ENCODE data around the gene BORCS6. TPM values are rescaled to one million over a fixed set of nuclear protein-coding genes. Genes with fewer than 3 reads are reported as not detected.

The BORCS6 gene
- total and polyA plus RNA-seq, 9 of the 15 experiments (the other 6 are each of a cell fraction or from before 2014, with no cell fraction given): 0.01 to 7.4 (median 2.3) TPM

GRCh38 chr17:8173056-8173870 is 16.7 kb downstream of the BORCS6 start (continued):
- TF ChIP-seq, protein P1, sequence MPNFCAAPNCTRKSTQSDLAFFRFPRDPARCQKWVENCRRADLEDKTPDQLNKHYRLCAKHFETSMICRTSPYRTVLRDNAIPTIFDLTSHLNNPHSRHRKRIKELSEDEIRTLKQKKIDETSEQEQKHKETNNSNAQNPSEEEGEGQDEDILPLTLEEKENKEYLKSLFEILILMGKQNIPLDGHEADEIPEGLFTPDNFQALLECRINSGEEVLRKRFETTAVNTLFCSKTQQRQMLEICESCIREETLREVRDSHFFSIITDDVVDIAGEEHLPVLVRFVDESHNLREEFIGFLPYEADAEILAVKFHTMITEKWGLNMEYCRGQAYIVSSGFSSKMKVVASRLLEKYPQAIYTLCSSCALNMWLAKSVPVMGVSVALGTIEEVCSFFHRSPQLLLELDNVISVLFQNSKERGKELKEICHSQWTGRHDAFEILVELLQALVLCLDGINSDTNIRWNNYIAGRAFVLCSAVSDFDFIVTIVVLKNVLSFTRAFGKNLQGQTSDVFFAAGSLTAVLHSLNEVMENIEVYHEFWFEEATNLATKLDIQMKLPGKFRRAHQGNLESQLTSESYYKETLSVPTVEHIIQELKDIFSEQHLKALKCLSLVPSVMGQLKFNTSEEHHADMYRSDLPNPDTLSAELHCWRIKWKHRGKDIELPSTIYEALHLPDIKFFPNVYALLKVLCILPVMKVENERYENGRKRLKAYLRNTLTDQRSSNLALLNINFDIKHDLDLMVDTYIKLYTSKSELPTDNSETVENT (CRISPR knock-in tag; IDR thresholded peaks at IDR 0.05): peak; percentile 98
- TF ChIP-seq CBX8 (IDR thresholded peaks at IDR 0.05; ENCODE audit: borderline replicate concordance, extremely low read depth, low read depth, low read length, poor library complexity, severe bottlenecking) (no peak), MTA2 (IDR thresholded peaks at IDR 0.05; ENCODE audit: low read depth) (peak; percentile 58), ZNF24 (IDR thresholded peaks at IDR 0.05) (peak; percentile 84), BCOR (IDR thresholded peaks at IDR 0.05) (peak; percentile 92), CREB1 (IDR thresholded peaks at IDR 0.05) (peak; percentile 76), CREB1 (CRISPR knock-in tag; IDR thresholded peaks at IDR 0.05) (peak; percentile 62; the same call in 1 of the 2 replicates), HDAC1 (IDR thresholded peaks at IDR 0.05) (peak; percentile 61 to 92; a peak in 3 of 4 replicates), FOXM1 (IDR thresholded peaks at IDR 0.05; ENCODE audit: low read depth) (peak; percentile 20; the same call in 1 of the 2 replicates), FOXM1 (CRISPR knock-in tag; IDR thresholded peaks at IDR 0.05; ENCODE audit: low read depth) (no peak; the same call in 1 of the 2 replicates), POLR2B (IDR thresholded peaks at IDR 0.05; ENCODE audit: low read depth, partially characterized antibody) (peak; percentile 100), SPI1 (IDR thresholded peaks at IDR 0.05; ENCODE audit: borderline replicate concordance, low read depth, low read length) (no peak), CEBPB (tag; IDR thresholded peaks at IDR 0.05) (peak; percentile 97), TEAD1 (CRISPR knock-in tag; IDR thresholded peaks at IDR 0.05) (peak; percentile 91 to 92), CBFA2T3 (IDR thresholded peaks at IDR 0.05) (peak; percentile 86)
- TF ChIP-seq, protein P2, sequence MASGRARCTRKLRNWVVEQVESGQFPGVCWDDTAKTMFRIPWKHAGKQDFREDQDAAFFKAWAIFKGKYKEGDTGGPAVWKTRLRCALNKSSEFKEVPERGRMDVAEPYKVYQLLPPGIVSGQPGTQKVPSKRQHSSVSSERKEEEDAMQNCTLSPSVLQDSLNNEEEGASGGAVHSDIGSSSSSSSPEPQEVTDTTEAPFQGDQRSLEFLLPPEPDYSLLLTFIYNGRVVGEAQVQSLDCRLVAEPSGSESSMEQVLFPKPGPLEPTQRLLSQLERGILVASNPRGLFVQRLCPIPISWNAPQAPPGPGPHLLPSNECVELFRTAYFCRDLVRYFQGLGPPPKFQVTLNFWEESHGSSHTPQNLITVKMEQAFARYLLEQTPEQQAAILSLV (tag; IDR thresholded peaks at IDR 0.05): peak; percentile 65
- TF ChIP-seq, protein P3, sequence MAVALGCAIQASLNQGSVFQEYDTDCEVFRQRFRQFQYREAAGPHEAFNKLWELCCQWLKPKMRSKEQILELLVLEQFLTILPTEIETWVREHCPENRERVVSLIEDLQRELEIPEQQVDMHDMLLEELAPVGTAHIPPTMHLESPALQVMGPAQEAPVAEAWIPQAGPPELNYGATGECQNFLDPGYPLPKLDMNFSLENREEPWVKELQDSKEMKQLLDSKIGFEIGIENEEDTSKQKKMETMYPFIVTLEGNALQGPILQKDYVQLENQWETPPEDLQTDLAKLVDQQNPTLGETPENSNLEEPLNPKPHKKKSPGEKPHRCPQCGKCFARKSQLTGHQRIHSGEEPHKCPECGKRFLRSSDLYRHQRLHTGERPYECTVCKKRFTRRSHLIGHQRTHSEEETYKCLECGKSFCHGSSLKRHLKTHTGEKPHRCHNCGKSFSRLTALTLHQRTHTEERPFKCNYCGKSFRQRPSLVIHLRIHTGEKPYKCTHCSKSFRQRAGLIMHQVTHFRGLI (CRISPR knock-in tag; IDR thresholded peaks at IDR 0.05): no peak
- TF ChIP-seq, protein P4, sequence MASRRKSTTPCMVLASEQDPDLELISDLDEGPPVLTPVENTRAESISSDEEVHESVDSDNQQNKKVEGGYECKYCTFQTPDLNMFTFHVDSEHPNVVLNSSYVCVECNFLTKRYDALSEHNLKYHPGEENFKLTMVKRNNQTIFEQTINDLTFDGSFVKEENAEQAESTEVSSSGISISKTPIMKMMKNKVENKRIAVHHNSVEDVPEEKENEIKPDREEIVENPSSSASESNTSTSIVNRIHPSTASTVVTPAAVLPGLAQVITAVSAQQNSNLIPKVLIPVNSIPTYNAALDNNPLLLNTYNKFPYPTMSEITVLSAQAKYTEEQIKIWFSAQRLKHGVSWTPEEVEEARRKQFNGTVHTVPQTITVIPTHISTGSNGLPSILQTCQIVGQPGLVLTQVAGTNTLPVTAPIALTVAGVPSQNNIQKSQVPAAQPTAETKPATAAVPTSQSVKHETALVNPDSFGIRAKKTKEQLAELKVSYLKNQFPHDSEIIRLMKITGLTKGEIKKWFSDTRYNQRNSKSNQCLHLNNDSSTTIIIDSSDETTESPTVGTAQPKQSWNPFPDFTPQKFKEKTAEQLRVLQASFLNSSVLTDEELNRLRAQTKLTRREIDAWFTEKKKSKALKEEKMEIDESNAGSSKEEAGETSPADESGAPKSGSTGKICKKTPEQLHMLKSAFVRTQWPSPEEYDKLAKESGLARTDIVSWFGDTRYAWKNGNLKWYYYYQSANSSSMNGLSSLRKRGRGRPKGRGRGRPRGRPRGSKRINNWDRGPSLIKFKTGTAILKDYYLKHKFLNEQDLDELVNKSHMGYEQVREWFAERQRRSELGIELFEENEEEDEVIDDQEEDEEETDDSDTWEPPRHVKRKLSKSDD (conservative IDR thresholded peaks at IDR 0.05; ENCODE audit: low read length): peak; percentile 94
